ACC112 (cell line): ENCODE measurements around the gene CEP85L.

Experiments
- H2AFZ ChIP-seq: fragments of 200-600 bp; sonication (generic); one replicate; pipeline ENCODE4 v1.6.0; 2017; ENCODE audit warnings: antibody characterized with exemption, low read length; ENCODE audit not compliant: unreplicated experiment
- H3K27ac ChIP-seq: fragments of 200-600 bp; sonication (generic); 2 replicates; pipeline ENCODE4 v1.5.1; 2014; ENCODE audit warnings: low read depth, mild to moderate bottlenecking, antibody characterized with exemption, low read length, moderate library complexity
- H3K27me3 ChIP-seq: fragments of 200-600 bp; sonication (generic); 2 replicates; pipeline ENCODE4 v1.6.1; 2014; ENCODE audit warnings: mild to moderate bottlenecking, antibody characterized with exemption, low read length, moderate library complexity, mixed read lengths; ENCODE audit not compliant: insufficient read depth
- H3K36me3 ChIP-seq: fragments of 200-600 bp; sonication (generic); 2 replicates; pipeline ENCODE4 v1.6.1; 2016; ENCODE audit warnings: mild to moderate bottlenecking, antibody characterized with exemption, low read length, moderate library complexity, mixed read lengths; ENCODE audit not compliant: insufficient read depth
- H3K4me1 ChIP-seq: fragments of 200-600 bp; sonication (generic); one replicate; pipeline ENCODE4 v1.6.1; 2016; ENCODE audit warnings: low read length, mixed read lengths; ENCODE audit not compliant: insufficient read depth, unreplicated experiment, control insufficient read depth
- H3K4me3 ChIP-seq: fragments of 200-600 bp; sonication (generic); 2 replicates; pipeline ENCODE4 v1.5.1; 2014; ENCODE audit warnings: mild to moderate bottlenecking, low read depth, low read length
- H3K79me2 ChIP-seq: fragments of 200-600 bp; sonication (generic); one replicate; pipeline ENCODE4 v1.6.0; 2016; ENCODE audit warnings: low read length; ENCODE audit not compliant: control insufficient read depth, unreplicated experiment, insufficient read depth

CEP85L gene

GRCh38 chr6:118558464-118559217, 92.8 kb downstream of the CEP85L start:
- H3K27me3 ChIP-seq: no peaks in the 10 kb centered on the region
- H3K36me3 ChIP-seq: no peaks in the 10 kb centered on the region
- no peak overlapping the region for H2AFZ ChIP-seq
- H3K27ac ChIP-seq: no peak overlapping the region
- no peaks in the 10 kb centered on the region for H3K4me1 ChIP-seq
- H3K79me2 ChIP-seq: no peaks in the 10 kb centered on the region
- no peak overlapping the region for H3K4me3 ChIP-seq

GRCh38 chr6:118554698-118555097, 96.7 kb downstream of the CEP85L start:
- no peak overlapping the region for H3K27ac ChIP-seq
- H3K79me2 ChIP-seq: peaks cover 2% of the 10 kb centered on the region
- no peaks in the 10 kb centered on the region for H3K27me3 ChIP-seq
- no peak overlapping the region for H2AFZ ChIP-seq
- no peak overlapping the region for H3K4me3 ChIP-seq
- H3K4me1 ChIP-seq: peaks cover 10% of the 10 kb centered on the region
- H3K36me3 ChIP-seq: no peaks in the 10 kb centered on the region

GRCh38 chr6:118553132-118553531, 98.3 kb downstream of the CEP85L start:
- Histone ChIP-seq H3K4me1 (peaks cover 10% of the 10 kb centered on the region), H3K79me2 (peaks cover 3% of the 10 kb centered on the region), H3K36me3 (no peaks in the 10 kb centered on the region), H3K27me3 (no peaks in the 10 kb centered on the region), H2AFZ (no peak overlapping the region), H3K27ac (no peak overlapping the region), H3K4me3 (no peak overlapping the region)

- Histone ChIP-seq H3K27ac (peak overlapping the region; percentile 50), H3K36me3 (no peaks in the 10 kb centered on the region), H3K79me2 (peaks cover 4% of the 10 kb centered on the region), H3K4me1 (peaks cover 10% of the 10 kb centered on the region), H2AFZ (no peak overlapping the region), H3K4me3 (peak overlapping the region; percentile 7; the same call in 1 of the 2 replicates), H3K27me3 (no peaks in the 10 kb centered on the region)
Measured at GRCh38 chr6:118551063-118552053, 100.0 kb downstream of the CEP85L start.

- H3K36me3 ChIP-seq: no peaks in the 10 kb centered on the region
- peaks cover 10% of the 10 kb centered on the region for H3K4me1 ChIP-seq
- peaks cover 6% of the 10 kb centered on the region for H3K79me2 ChIP-seq
- H2AFZ ChIP-seq: no peak overlapping the region
- no peaks in the 10 kb centered on the region for H3K27me3 ChIP-seq
- no peak overlapping the region for H3K27ac ChIP-seq
- H3K4me3 ChIP-seq: no peak overlapping the region
Measured at GRCh38 chr6:118548613-118549012, 102.8 kb downstream of the CEP85L start.

GRCh38 chr6:118548136-118548535, 103.3 kb downstream of the CEP85L start, which contains the start of gene PLN:
TSS of gene PLN (plus strand) at chr6:118548296. CDS start at chr6:118558922, 10,626 bp downstream.
- Histone ChIP-seq H3K4me1 (peaks cover 10% of the 10 kb centered on the region), H3K4me3 (no peak within 1 kb of the TSS), H3K27me3 (no peaks in the 10 kb centered on the region), H3K79me2 (peaks cover 7% of the 10 kb centered on the region), H3K27ac (no peak within 1 kb of the TSS), H3K36me3 (no peaks in the 10 kb centered on the region), H2AFZ (no peak within 1 kb of the TSS)

- Histone ChIP-seq H2AFZ (no peak overlapping the region), H3K79me2 (peaks cover 7% of the 10 kb centered on the region), H3K36me3 (no peaks in the 10 kb centered on the region), H3K27me3 (no peaks in the 10 kb centered on the region), H3K4me3 (no peak overlapping the region), H3K4me1 (peaks cover 6% of the 10 kb centered on the region), H3K27ac (no peak overlapping the region)
Measured at GRCh38 chr6:118546880-118547218, 104.5 kb downstream of the CEP85L start.

GRCh38 chr6:118546164-118546879, 105.1 kb downstream of the CEP85L start:
- H3K4me3 ChIP-seq: no peak overlapping the region

GRCh38 chr6:118544105-118544504, 107.3 kb downstream of the CEP85L start:
- Histone ChIP-seq H3K27me3 (no peaks in the 10 kb centered on the region), H3K4me1 (no peaks in the 10 kb centered on the region), H3K4me3 (no peak overlapping the region), H3K27ac (no peak overlapping the region), H2AFZ (no peak overlapping the region), H3K79me2 (peaks cover 5% of the 10 kb centered on the region), H3K36me3 (no peaks in the 10 kb centered on the region)

More at GRCh38 chr6:118546164-118546879, 105.1 kb downstream of the CEP85L start:
- H3K36me3 ChIP-seq: no peaks in the 10 kb centered on the region
- H3K27me3 ChIP-seq: no peaks in the 10 kb centered on the region
- no peak overlapping the region for H2AFZ ChIP-seq
- peaks cover 7% of the 10 kb centered on the region for H3K79me2 ChIP-seq
- H3K4me1 ChIP-seq: peaks cover 2% of the 10 kb centered on the region
- no peak overlapping the region for H3K27ac ChIP-seq

- no peaks in the 10 kb centered on the region for H3K4me1 ChIP-seq
- H3K27me3 ChIP-seq: no peaks in the 10 kb centered on the region
- H3K27ac ChIP-seq: no peak overlapping the region
- peaks cover 7% of the 10 kb centered on the region for H3K79me2 ChIP-seq
- no peaks in the 10 kb centered on the region for H3K36me3 ChIP-seq
- H2AFZ ChIP-seq: no peak overlapping the region
- no peak overlapping the region for H3K4me3 ChIP-seq
Measured at GRCh38 chr6:118542184-118542952, 109.0 kb downstream of the CEP85L start.
